Measurements from ENCODE around the gene SLAMF7.

The SLAMF7 gene

DNA sequence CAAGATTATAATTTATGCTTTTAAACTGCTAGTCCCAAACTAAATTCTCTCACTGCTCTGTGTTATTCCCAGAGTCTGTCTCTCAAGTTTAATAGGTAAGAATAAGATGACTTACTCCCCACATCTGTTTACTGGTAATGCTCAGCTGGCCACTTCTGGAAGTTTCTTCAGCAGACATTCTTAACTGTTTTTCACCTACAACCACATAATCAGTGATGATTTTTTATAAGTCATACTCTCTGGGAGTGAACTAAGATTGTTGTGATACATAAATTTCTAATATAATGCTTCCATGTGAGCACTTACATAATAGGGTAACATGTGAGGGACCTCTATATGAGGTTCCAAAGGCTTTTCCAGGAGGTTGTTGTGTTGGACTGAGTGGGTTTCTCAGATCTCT is 8.7 kb downstream of the SLAMF7 start:
- H3K9ac ChIP-seq (ENCODE audit: insufficient read length, low read depth): no peak overlapping the region
- H3K36me3 ChIP-seq (ENCODE audit: insufficient read depth, insufficient read length, low read length): no peaks in the 10 kb centered on the region
- TF ChIP-seq SUZ12 (IDR thresholded peaks at IDR 0.05; ENCODE audit: extremely low read depth, insufficient read depth, insufficient read length) (no peak), YY1 (IDR thresholded peaks at IDR 0.05; ENCODE audit: insufficient read depth, insufficient read length) (no peak), ZNF274 (IDR thresholded peaks at IDR 0.05; ENCODE audit: low read depth, low read length) (no peak)
- no peaks in the 10 kb centered on the region for H3K27me3 ChIP-seq (ENCODE audit: insufficient read depth, insufficient read length)
- no peak for DNase-seq (ENCODE audit: low read depth, low spot score)
- no peak overlapping the region for H3K4me3 ChIP-seq (ENCODE audit: insufficient read length, low read depth)
- H3K4me1 ChIP-seq (ENCODE audit: insufficient read depth, insufficient read length): no peaks in the 10 kb centered on the region
- H3K9me3 ChIP-seq (ENCODE audit: insufficient read depth, low read length): no peaks in the 10 kb centered on the region

DNA sequence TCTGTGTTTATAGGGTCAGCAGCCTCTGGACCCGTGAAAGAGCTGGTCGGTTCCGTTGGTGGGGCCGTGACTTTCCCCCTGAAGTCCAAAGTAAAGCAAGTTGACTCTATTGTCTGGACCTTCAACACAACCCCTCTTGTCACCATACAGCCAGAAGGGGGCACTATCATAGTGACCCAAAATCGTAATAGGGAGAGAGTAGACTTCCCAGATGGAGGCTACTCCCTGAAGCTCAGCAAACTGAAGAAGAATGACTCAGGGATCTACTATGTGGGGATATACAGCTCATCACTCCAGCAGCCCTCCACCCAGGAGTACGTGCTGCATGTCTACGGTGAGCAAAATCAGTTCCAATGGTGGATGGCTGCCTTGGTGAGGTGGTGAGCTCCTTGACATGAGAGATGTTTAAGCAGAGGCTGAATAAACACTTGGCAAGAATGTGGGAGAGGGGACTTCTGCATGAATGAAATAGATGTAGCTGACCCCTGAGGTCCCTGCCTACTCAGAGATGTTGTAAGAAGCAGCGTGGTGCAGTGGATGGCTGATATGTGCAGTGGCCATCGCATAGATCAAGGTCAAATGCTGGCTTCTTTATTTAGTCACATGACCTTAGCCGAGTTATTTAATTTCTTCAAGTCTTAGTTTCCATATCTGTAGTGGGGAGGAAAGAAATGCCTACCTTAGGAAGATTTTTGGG is 9.3 kb downstream of the SLAMF7 start:
- H3K27me3 ChIP-seq (ENCODE audit: insufficient read depth, insufficient read length): no peaks in the 10 kb centered on the region
- DNase-seq (ENCODE audit: low read depth, low spot score): no peak

DNA sequence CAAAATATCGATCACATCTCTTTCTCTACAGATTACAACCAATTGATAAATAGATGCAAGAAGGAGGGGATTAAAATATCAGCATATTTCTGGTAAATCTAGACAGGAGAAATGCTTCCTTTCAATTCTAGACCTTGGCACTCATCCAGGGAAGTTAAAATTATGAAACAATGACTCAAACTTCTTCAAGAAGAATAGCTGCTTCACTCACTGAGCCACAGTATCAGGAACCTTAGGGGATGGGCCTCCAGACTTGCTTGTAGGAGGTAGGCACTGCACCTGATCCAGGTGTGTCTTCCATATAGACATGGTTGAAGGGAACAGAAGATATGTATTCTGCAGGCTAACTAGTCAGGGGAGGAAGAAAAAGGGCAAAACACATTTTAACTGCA is 9.8 kb downstream of the SLAMF7 start:
- H3K4me1 ChIP-seq (ENCODE audit: insufficient read depth, insufficient read length): no peaks in the 10 kb centered on the region
- no peak for TF ChIP-seq SUZ12 (IDR thresholded peaks at IDR 0.05; ENCODE audit: extremely low read depth, insufficient read depth, insufficient read length)
- H3K4me3 ChIP-seq (ENCODE audit: insufficient read length, low read depth): no peak overlapping the region
- H3K9me3 ChIP-seq (ENCODE audit: insufficient read depth, low read length): no peaks in the 10 kb centered on the region
- no peaks in the 10 kb centered on the region for H3K36me3 ChIP-seq (ENCODE audit: insufficient read depth, insufficient read length, low read length)
- DNase-seq (ENCODE audit: low read depth, low spot score): no peak
- no peaks in the 10 kb centered on the region for H3K27me3 ChIP-seq (ENCODE audit: insufficient read depth, insufficient read length)
- no peak overlapping the region for H3K9ac ChIP-seq (ENCODE audit: insufficient read length, low read depth)

More for the DNA sequence above, 9.3 kb downstream of the SLAMF7 start:
- TF ChIP-seq ZNF274 (IDR thresholded peaks at IDR 0.05; ENCODE audit: low read depth, low read length) (no peak), SUZ12 (IDR thresholded peaks at IDR 0.05; ENCODE audit: extremely low read depth, insufficient read depth, insufficient read length) (no peak), YY1 (IDR thresholded peaks at IDR 0.05; ENCODE audit: insufficient read depth, insufficient read length) (no peak)
- no peaks in the 10 kb centered on the region for H3K36me3 ChIP-seq (ENCODE audit: insufficient read depth, insufficient read length, low read length)
- no peaks in the 10 kb centered on the region for H3K4me1 ChIP-seq (ENCODE audit: insufficient read depth, insufficient read length)
- H3K9ac ChIP-seq (ENCODE audit: insufficient read length, low read depth): no peak overlapping the region
- no peaks in the 10 kb centered on the region for H3K9me3 ChIP-seq (ENCODE audit: insufficient read depth, low read length)
- no peak overlapping the region for H3K4me3 ChIP-seq (ENCODE audit: insufficient read length, low read depth)

DNA sequence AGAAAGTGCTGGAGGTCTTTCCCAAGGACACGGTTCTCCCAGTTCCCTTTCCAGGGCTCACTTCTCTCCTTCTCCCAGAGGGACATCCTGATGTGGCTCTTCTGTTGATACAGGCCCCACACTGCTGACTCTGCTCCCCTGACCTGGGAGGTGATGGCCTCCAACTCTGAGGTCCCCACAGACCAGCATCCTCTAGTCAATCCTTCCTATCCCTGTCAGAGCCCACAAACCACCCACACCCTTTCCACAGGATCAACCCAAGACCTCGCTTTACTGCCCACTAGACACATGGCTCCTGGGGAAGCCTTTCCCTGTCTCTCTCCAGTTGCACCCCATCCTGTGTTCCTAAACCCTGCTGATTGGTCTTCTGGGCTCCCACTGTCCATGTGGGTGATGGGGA is 11.6 kb downstream of the SLAMF7 start:
- H3K9ac ChIP-seq (ENCODE audit: insufficient read length, low read depth): no peak overlapping the region
- no peak for TF ChIP-seq YY1 (IDR thresholded peaks at IDR 0.05; ENCODE audit: insufficient read depth, insufficient read length)
- no peak for TF ChIP-seq SUZ12 (IDR thresholded peaks at IDR 0.05; ENCODE audit: extremely low read depth, insufficient read depth, insufficient read length)
- no peak for TF ChIP-seq ZNF274 (IDR thresholded peaks at IDR 0.05; ENCODE audit: low read depth, low read length)
- no peak for DNase-seq (ENCODE audit: low read depth, low spot score)
- H3K4me3 ChIP-seq (ENCODE audit: insufficient read length, low read depth): no peak overlapping the region
- no peaks in the 10 kb centered on the region for H3K9me3 ChIP-seq (ENCODE audit: insufficient read depth, low read length)
- no peaks in the 10 kb centered on the region for H3K36me3 ChIP-seq (ENCODE audit: insufficient read depth, insufficient read length, low read length)
- H3K27me3 ChIP-seq (ENCODE audit: insufficient read depth, insufficient read length): no peaks in the 10 kb centered on the region
- H3K4me1 ChIP-seq (ENCODE audit: insufficient read depth, insufficient read length): no peaks in the 10 kb centered on the region

DNA sequence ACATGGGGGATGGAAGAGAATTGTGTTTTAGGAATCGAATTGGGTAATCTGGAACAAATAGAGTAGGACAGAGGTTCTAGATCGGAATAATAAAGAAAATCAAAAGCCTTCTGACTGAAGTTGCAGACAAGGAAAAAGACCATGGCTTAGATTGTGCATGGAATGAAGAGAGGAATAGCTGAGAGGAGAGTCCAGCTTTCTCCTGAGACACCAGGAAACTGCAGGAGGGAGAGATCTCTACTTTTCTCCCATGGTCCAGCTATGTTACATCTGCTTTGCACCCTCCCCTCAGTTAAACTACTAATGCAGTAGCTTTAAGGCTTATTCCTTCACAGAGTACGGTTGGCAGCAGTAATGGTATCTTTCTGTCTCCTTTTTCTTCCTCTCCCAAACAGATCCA is 13.4 kb downstream of the SLAMF7 start:
- H3K36me3 ChIP-seq (ENCODE audit: insufficient read depth, insufficient read length, low read length): no peaks in the 10 kb centered on the region
- H3K27me3 ChIP-seq (ENCODE audit: insufficient read depth, insufficient read length): no peaks in the 10 kb centered on the region
- TF ChIP-seq YY1 (IDR thresholded peaks at IDR 0.05; ENCODE audit: insufficient read depth, insufficient read length) (no peak), ZNF274 (IDR thresholded peaks at IDR 0.05; ENCODE audit: low read depth, low read length) (no peak), SUZ12 (IDR thresholded peaks at IDR 0.05; ENCODE audit: extremely low read depth, insufficient read depth, insufficient read length) (no peak)
- DNase-seq (ENCODE audit: low read depth, low spot score): no peak
- H3K9me3 ChIP-seq (ENCODE audit: insufficient read depth, low read length): no peaks in the 10 kb centered on the region
- no peak overlapping the region for H3K9ac ChIP-seq (ENCODE audit: insufficient read length, low read depth)
- no peaks in the 10 kb centered on the region for H3K4me1 ChIP-seq (ENCODE audit: insufficient read depth, insufficient read length)
- no peak overlapping the region for H3K4me3 ChIP-seq (ENCODE audit: insufficient read length, low read depth)

DNA sequence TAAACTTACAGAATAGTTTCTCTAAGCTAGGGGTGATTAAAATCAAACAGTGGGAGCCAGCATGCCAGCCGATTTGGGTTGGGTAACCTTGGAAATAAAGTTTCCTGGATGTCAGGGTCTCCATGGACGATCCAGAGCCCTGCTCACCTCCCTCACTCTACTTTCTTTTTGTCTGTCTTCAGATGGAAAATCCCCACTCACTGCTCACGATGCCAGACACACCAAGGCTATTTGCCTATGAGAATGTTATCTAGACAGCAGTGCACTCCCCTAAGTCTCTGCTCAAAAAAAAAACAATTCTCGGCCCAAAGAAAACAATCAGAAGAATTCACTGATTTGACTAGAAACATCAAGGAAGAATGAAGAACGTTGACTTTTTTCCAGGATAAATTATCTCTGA is 13.9 kb downstream of the SLAMF7 start:
- TF ChIP-seq SUZ12 (IDR thresholded peaks at IDR 0.05; ENCODE audit: extremely low read depth, insufficient read depth, insufficient read length): no peak
- no peak for TF ChIP-seq ZNF274 (IDR thresholded peaks at IDR 0.05; ENCODE audit: low read depth, low read length)
- no peak for TF ChIP-seq YY1 (IDR thresholded peaks at IDR 0.05; ENCODE audit: insufficient read depth, insufficient read length)
- H3K4me3 ChIP-seq (ENCODE audit: insufficient read length, low read depth): no peak overlapping the region
- no peak overlapping the region for H3K9ac ChIP-seq (ENCODE audit: insufficient read length, low read depth)
- H3K36me3 ChIP-seq (ENCODE audit: insufficient read depth, insufficient read length, low read length): no peaks in the 10 kb centered on the region
- DNase-seq (ENCODE audit: low read depth, low spot score): no peak
- H3K9me3 ChIP-seq (ENCODE audit: insufficient read depth, low read length): no peaks in the 10 kb centered on the region
- no peaks in the 10 kb centered on the region for H3K4me1 ChIP-seq (ENCODE audit: insufficient read depth, insufficient read length)
- no peaks in the 10 kb centered on the region for H3K27me3 ChIP-seq (ENCODE audit: insufficient read depth, insufficient read length)

DNA sequence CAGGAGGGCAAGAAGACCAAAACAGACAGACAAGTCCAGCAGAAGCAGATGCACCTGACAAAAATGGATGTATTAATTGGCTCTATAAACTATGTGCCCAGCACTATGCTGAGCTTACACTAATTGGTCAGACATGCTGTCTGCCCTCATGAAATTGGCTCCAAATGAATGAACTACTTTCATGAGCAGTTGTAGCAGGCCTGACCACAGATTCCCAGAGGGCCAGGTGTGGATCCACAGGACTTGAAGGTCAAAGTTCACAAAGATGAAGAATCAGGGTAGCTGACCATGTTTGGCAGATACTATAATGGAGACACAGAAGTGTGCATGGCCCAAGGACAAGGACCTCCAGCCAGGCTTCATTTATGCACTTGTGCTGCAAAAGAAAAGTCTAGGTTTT is 14.5 kb downstream of the SLAMF7 start:
- H3K36me3 ChIP-seq (ENCODE audit: insufficient read depth, insufficient read length, low read length): no peaks in the 10 kb centered on the region
- H3K4me3 ChIP-seq (ENCODE audit: insufficient read length, low read depth): no peak overlapping the region
- no peak for DNase-seq (ENCODE audit: low read depth, low spot score)
- no peak overlapping the region for H3K9ac ChIP-seq (ENCODE audit: insufficient read length, low read depth)
- H3K4me1 ChIP-seq (ENCODE audit: insufficient read depth, insufficient read length): no peaks in the 10 kb centered on the region
- H3K27me3 ChIP-seq (ENCODE audit: insufficient read depth, insufficient read length): no peaks in the 10 kb centered on the region
- no peak for TF ChIP-seq SUZ12 (IDR thresholded peaks at IDR 0.05; ENCODE audit: extremely low read depth, insufficient read depth, insufficient read length)
- no peak for TF ChIP-seq ZNF274 (IDR thresholded peaks at IDR 0.05; ENCODE audit: low read depth, low read length)
- TF ChIP-seq YY1 (IDR thresholded peaks at IDR 0.05; ENCODE audit: insufficient read depth, insufficient read length): no peak
- no peaks in the 10 kb centered on the region for H3K9me3 ChIP-seq (ENCODE audit: insufficient read depth, low read length)

All from NT2/D1 (cell line).